Thoracic aorta (tissue), 2 donors: ENCODE data around the gene BACH2. TPM values are rescaled to one million over a fixed set of nuclear protein-coding genes. Genes with fewer than 3 reads are reported as not detected.

ENCODE experiments used
- ATAC-seq: fragments of 150-250 bp; one replicate; pipeline ENCODE4 v1.8.0; 2017; ENCODE audit warnings: low read depth; ENCODE audit not compliant: insufficient number of reproducible peaks, low FRiP score
- DNase-seq: peaks from one replicate; pipeline ENCODE4 v3.0.0-alpha.2; 2020; ENCODE audit warnings: low spot score
- H3K27ac ChIP-seq, 2 donors: fragments of 200-600 bp; sonication (generic); 1 replicate in 1 of 2; 2 replicates in 1 of 2; pipeline ENCODE4 v1.5.1; 2016; ENCODE audit warnings: mild to moderate bottlenecking in 2 of 2, moderate library complexity in 2 of 2
- H3K27me3 ChIP-seq: fragments of 200-600 bp; sonication (generic); replicated peaks from 2 replicates; pipeline ENCODE4 v1.6.0; 2016; ENCODE audit warnings: mild to moderate bottlenecking; ENCODE audit not compliant: insufficient read depth
- H3K36me3 ChIP-seq: fragments of 200-600 bp; sonication (generic); one replicate; pipeline ENCODE4 v1.5.1; 2016
- H3K4me1 ChIP-seq, 2 donors: fragments of 200-600 bp; sonication (generic); 1 replicate in 1 of 2; 2 replicates in 1 of 2; pipeline versions ENCODE4 v1.5.1 to v1.6.0; 2016; ENCODE audit warnings: low read depth in 2 of 2, mild to moderate bottlenecking in 1 of 2; ENCODE audit not compliant: control insufficient read depth in 1 of 2
- H3K4me3 ChIP-seq: fragments of 200-600 bp; sonication (generic); 2 replicates; pipeline ENCODE4 v1.5.1; 2016; ENCODE audit warnings: mild to moderate bottlenecking
- H3K9me3 ChIP-seq: fragments of 200-600 bp; sonication (generic); 2 replicates; pipeline ENCODE4 v1.5.1; 2016
- CTCF ChIP-seq: fragments of 200-600 bp; sonication (generic); IDR thresholded peaks from one replicate; pipeline ENCODE4 v1.5.1; 2019; ENCODE audit warnings: antibody characterized with exemption
- total RNA-seq, 2 donors: library from RNA; depleted of rRNA; stranded (reverse); fragments of >200 nt; gene quantifications; one replicate each; pipeline versions ENCODE4 v1.1.0 to v1.2.3, GENCODE V29; 2016

The BACH2 gene
- total RNA-seq, 2 donors from 2014 or later: 6.1 to 17.8 TPM

DNA sequence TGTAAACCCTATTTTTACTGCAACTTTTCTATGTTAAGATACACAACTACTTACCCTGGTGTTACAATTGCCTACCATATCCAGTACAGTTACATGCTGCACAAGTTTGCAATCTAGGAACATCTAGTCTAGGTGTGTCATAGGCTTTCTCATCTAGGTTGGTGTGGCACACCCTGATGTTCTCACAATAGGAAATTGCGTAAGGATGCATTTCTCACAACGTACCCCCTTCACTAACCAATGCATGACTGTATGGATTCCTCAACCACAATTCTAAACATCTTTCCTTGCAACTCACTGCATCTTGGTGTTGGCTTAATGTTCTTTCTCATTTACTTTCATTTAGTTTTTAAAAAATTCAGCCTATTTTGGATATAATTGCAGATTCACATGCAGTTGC, 370.8 kb downstream of the BACH2 start:
- H3K9me3 ChIP-seq: no peaks in the 10 kb centered on the region
- H3K36me3 ChIP-seq: no peaks in the 10 kb centered on the region
- H3K27ac ChIP-seq: no peak overlapping the region
- DNase-seq (no peak), ATAC-seq (no peak)
- no peak overlapping the region for H3K4me3 ChIP-seq
- H3K27me3 ChIP-seq: no peaks in the 10 kb centered on the region
- no peaks in the 10 kb centered on the region for H3K4me1 ChIP-seq
- no peak for TF ChIP-seq CTCF

DNA sequence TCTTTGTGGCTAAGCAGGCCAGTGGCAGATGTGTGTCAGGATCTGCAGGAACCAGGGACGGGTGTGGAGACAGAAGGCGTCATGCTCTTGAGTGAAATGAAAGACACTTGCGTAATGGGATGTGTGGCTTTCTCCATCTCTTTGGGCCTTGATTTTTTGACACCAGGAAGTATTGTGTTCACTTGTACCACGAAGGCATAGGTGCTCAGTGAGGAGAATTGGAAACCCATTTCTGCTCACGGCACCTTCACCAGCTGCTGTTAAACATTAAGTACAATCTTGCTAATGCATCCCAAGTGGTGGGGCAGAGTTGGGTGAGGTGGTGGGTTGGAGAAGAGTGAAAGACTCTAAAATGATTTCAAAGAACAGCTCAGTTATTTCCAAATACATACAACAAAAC, 372.4 kb downstream of the BACH2 start:
- no peaks in the 10 kb centered on the region for H3K9me3 ChIP-seq
- no peaks in the 10 kb centered on the region for H3K27me3 ChIP-seq
- H3K27ac ChIP-seq: no peak overlapping the region
- DNase-seq (no peak), ATAC-seq (no peak)
- H3K4me1 ChIP-seq: no peaks in the 10 kb centered on the region
- H3K4me3 ChIP-seq: no peak overlapping the region
- no peak for TF ChIP-seq CTCF
- H3K36me3 ChIP-seq: no peaks in the 10 kb centered on the region

- no peak for ATAC-seq
- no peaks in the 10 kb centered on the region for H3K4me1 ChIP-seq
Measured at GRCh38 chr6:89921691-89922090, 375.0 kb downstream of the BACH2 start.

GRCh38 chr6:89921197-89921596, 375.4 kb downstream of the BACH2 start:
- TF ChIP-seq CTCF: no peak
- peaks cover 8% of the 10 kb centered on the region for H3K9me3 ChIP-seq
- no peaks in the 10 kb centered on the region for H3K27me3 ChIP-seq
- DNase-seq (no peak), ATAC-seq (no peak)
- no peak overlapping the region for H3K27ac ChIP-seq
- H3K36me3 ChIP-seq: no peaks in the 10 kb centered on the region
- H3K4me1 ChIP-seq: no peaks in the 10 kb centered on the region
- no peak overlapping the region for H3K4me3 ChIP-seq

More at GRCh38 chr6:89921691-89922090, 375.0 kb downstream of the BACH2 start:
- Histone ChIP-seq H3K36me3 (no peaks in the 10 kb centered on the region), H3K27me3 (no peaks in the 10 kb centered on the region), H3K4me3 (no peak overlapping the region), H3K9me3 (peaks cover 6% of the 10 kb centered on the region), H3K27ac (no peak overlapping the region)
- no peak for DNase-seq
- TF ChIP-seq CTCF: no peak

DNA sequence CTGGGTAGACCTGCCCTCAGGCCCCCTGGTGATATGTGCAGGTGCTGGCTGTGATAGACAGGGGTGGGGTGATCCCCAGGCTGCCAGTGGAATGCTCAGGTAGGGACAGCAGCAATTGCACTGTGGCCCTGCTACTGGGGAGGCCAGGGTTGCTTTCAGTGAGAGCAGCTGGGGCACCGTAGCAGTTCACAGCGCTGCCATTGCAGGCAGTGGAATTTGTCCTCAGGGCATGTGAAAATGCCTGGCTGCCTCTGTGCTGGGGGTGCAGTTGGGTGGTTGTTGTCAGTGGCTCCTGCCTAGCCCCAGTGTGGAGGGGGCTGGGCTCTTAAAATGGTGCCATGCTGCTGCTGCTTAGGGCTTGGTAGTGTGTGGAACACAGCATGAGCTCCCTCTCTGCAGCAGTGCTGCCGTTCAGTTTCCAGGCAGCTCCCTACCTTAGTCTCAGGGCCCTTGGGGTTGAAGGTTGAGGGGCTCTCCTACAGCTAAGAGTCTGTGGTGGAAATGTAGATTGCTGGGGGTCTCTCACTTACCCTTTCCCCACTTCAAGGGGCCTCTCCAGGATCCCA, 378.8 kb downstream of the BACH2 start:
- no peak for DNase-seq
- no peak overlapping the region for H3K4me3 ChIP-seq
- ATAC-seq: no peak
- H3K27ac ChIP-seq: no peak overlapping the region
- H3K36me3 ChIP-seq: no peaks in the 10 kb centered on the region
- H3K9me3 ChIP-seq: peaks cover 8% of the 10 kb centered on the region
- no peaks in the 10 kb centered on the region for H3K27me3 ChIP-seq
- no peak for TF ChIP-seq CTCF
- H3K4me1 ChIP-seq: no peaks in the 10 kb centered on the region
